HG03439 (cell line): ENCODE measurements around the gene HBG1.
"Not testable (repeated sequence)": the region's sequence is repeated elsewhere in the genome, so short reads cannot be mapped to it uniquely, and the experiment has no call there.

Experiments used
- ATAC-seq: cut with Tn5 transposase; IDR thresholded peaks from one replicate; pipeline ENCODE4 v1.9.1; 2021; ENCODE audit warnings: mild to moderate bottlenecking, moderate library complexity; ENCODE audit not compliant: unreplicated experiment

HBG1 gene

DNA sequence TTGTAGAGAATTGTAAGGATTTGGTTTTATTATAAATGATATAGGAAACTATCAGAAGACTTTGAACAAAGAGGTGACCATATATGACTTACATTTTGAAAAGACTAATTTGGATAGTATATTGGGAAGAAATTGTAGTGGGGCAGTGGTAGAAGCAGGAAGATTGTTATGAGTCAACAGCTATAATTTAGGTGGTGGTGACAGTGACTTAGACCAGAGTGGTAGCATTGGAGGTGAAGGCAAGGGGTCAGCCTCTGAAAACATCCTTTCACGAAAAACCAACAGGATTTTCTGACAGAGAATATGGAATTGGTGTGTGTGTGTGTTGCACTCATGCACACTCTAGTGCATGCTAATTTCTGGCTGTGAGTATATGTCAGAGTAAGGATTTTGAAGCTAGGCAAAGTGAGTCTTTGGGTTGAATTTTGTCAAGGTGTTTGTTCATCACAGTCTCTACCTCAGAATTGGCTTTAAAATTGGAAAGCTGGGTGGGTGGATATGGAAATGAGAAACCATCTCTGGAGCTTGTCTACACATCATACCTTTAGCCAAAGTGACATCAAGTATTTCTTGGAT, 28.2 kb upstream of the HBG1 start:
- ATAC-seq: peak; percentile 45

DNA sequence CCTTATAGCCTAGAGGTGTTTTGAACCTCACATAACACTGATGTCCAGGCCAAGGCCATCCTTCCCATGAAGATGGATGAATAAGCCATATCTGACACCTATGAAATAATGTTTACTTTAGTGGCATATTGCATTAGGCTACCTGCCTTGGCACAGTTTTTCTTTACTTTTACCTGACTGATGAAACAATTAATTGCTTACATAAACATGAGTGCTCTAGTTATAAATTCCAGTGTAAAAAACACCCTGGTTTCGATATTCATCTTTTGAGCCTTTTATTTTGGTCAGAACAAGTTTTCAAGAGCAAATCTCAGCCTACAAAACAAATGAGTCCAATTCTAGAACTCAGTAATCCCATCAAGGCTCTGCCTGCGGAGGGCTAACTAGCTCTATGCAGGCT, 27.0 kb upstream of the HBG1 start:
- no peak for ATAC-seq

DNA sequence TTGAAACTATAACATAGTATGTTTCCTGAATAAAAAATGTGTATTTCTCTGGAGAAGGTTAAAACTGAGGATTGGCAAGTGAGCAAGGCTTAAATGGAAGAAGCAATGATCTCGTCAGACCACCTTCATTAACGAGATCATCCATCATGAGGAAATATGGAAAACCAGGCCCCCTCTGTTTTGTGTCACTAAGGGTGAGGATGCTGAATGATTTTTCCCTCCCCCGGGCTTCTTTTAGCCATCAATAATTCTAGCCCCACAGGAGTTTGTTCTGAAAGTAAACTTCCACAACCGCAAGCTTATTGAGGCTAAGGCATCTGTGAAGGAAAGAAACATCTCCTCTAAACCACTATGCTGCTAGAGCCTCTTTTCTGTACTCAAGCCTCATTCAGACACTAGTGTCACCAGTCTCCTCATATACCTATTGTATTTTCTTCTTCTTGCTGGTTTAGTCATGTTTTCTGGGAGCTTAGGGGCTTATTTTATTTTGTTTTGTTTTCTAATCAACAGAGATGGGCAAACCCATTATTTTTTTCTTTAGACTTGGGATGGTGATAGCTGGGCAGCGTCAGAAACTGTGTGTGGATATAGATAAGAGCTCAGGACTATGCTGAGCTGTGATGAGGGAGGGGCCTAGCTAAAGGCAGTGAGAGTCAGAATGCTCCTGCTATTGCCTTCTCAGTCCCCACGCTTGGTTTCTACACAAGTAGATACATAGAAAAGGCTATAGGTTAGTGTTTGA, 25.9 kb upstream of the HBG1 start:
- ATAC-seq: no peak

DNA sequence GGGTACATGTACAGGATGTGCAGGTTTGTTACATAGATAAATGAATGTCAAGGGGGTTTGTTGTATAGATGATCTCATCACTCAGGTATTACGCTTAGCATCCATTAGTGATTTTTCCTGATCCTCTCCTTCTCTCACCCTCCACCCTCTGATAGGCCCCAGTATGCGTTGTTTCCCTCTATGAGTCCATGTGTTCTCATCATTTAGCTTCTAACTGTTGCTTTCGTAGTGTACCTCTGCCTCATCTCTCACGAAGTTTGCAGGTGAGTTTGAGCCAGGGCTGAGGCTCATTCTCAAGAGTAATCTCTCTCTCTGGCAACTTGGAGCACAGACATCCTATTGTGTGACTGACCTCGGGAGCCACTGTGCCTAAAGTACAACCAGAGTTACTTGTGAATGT, 24.7 kb upstream of the HBG1 start:
- no peak for ATAC-seq

DNA sequence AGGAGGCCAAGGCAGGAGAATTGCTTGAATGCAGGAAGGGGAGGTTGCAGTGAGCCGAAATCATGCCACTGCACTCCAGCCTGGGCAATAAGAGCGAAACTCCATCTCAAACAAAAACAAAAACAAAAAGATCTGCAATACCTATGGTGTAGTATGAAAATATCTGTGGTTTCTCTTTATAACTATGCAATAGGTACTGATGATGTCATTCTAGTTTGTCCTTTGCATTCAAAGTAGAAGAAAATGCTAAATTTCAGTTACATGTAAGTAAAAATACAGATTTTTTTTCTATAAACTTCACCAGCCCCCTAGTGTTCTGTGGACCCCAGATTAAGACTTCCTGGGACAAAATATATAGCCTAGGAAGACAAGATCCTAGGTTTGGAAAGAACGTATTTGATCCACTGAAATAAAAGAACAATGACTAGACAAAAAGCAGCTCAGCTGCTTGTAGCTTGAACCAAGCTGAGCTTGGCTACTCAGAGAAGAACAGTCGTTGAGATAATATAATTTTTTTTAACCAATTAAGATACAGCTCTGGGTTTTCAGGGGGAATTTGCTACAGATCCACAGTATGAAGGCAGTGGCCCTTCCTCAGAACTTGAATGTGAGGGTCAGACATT, 22.8 kb upstream of the HBG1 start:
- no peak for ATAC-seq

DNA sequence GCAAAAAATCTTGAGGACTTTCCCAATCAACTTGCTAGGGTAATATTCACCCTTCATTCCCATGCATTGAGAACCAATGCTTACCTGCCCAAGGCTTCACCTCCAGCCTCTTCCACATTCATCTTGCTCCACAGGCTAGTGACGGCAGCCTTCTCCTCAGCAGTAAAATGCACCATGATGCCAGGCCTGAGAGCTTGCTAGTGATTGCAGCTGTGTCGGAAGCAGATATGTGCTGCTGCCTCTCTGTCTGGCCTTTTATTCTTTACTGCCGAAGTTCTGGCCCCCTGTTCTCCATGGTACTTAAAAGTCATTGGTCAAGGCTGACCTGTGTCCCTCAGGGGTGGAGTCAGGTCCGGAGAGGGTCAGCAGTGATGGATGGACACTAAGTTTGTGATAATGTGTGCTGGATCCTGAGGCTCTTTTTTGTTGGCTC, 20.1 kb upstream of the HBG1 start, which contains the start of gene HBE1:
HBE1 (minus strand) TSS at position 231 of the 433 bp plus-strand sequence; CDS start at position 176, 55 bp downstream.
- no peak for ATAC-seq

DNA sequence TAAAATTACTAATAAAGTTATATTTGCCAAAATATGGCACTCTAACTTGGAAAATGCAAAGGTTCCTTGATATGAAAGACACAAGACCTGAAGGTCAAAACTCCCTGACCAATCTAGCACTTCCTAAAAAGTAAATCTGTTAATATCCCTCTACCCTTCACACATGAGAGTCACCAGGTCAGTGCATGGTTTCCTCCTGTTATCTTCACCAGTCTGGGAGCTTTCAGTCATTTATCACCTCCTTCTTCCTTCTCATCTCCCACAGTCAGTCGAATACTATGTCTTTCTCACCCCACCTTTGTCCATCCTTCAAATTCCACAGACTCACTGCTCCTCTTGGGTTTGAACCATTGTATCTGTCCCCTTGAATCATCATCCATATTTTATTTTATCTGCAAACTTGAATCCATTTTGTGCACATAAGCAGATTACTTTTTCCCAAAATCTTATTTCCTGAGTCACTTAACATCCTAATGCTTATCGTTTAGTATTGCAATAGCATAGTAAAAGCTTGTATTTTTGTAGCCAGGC, 17.4 kb upstream of the HBG1 start:
- ATAC-seq: no peak

DNA sequence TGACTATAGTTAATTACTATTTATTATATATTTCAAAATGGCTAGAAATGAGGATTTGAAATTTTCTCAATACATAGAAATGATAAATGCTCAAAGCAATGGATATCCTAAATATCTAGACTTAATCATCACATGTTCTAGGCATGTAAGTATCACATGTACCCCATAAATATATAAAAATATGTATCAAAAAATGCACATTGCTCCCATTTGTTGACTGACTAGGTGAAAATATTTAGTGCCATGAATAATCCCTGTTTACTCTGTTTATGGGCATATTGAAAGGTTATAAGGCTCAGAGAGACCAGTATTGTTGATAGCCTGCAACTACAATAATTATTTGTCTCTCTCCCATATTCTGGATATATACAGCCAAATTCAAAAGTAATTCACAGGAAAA, 17.0 kb upstream of the HBG1 start:
- no peak for ATAC-seq

DNA sequence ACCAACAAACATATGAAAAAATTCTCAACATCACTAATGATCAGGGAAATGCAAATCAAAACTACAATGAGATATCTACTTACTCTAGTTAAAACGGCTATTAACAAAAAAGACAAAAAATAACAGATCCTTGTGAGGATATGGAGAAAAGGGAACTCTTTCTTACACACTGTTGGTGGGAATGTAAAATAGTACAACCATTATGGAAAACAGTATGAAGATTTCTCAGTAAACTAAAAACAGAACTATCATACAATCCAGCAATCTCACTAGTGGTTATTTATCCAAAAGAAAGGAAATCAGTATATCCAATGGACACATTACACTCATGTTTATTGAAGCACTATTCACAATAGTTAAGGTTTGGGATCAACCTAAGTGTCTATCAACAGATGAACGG, 16.2 kb upstream of the HBG1 start:
- ATAC-seq: no peak

DNA sequence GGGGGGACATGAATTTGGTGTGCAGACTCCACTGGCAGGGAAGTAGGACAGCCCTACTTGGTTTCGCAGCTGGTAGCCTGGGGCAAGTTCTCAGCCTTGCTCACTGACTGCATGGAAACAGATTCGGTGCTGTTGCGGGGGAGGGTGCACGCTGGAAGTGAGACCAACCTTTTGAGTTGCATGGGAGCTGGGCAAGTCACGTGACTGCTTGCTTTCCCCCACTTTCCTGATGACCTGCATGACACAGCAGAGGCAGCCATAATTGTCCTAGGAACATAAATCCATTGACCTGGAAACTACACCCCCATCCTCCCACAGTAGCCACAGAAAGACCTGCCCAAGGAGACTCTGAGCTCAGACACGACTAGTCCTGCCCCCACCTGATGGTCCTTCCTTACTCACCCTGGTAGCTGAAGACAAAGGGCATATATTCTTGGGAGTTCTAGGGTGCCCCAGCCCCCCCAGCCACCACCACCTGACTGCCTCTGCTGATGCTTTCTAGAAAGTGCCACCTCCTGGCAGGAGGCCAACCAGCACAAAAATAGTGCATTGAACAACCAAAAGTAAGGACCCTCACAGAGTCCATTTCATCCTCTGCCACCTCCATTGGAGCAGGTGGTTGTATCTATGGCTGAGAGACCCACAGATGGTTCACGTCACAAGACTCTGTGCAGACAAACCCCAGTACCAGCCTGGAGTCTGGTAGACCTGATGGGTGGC, 9.0 kb upstream of the HBG1 start:
- no peak for ATAC-seq

DNA sequence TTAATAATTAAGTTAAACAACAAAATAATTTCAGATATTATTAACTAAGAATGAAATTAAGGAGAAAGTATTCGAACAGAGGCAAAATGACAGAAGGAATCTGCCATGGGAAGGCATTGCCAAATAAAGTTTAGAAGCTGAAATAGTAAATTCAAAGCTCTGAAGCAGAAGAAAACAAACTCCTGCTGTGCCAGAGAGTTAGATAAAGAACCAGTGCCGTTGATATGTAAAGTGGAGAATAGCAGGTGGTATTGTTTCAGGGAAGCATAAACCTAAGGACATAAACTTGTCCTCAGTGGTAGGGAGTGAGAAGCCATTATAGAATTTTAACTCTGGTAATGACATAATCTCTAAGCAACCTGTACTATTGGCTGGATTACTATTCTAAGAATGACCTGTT, 7.6 kb upstream of the HBG1 start:
- ATAC-seq: no peak

DNA sequence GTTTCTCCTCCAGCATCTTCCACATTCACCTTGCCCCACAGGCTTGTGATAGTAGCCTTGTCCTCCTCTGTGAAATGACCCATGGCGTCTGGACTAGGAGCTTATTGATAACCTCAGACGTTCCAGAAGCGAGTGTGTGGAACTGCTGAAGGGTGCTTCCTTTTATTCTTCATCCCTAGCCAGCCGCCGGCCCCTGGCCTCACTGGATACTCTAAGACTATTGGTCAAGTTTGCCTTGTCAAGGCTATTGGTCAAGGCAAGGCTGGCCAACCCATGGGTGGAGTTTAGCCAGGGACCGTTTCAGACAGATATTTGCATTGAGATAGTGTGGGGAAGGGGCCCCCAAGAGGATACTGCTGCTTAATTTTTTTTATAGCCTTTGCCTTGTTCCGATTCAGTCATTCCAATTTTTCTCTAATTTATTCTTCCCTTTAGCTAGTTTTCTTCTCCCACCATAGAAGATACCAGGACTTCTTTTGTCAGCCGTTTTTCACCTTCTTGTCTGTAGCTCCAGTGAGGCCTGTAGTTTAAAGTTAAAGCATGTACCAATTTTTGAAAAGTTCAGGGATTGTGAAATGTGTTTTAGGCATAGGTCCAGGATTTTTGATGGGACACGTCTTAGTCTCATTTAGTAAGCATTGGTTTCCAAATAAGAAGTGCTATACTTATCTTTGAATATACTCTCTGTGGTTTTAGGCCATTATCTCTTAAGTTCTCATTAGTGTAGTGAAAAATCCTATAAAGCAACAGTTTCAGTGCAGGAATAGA, 5.2 kb upstream of the HBG1 start, which contains the start of gene HBG2:
HBG2 (minus strand) TSS at position 136 of the 768 bp plus-strand sequence; CDS start at position 83, 53 bp downstream.
- not testable (repeated sequence) for ATAC-seq

DNA sequence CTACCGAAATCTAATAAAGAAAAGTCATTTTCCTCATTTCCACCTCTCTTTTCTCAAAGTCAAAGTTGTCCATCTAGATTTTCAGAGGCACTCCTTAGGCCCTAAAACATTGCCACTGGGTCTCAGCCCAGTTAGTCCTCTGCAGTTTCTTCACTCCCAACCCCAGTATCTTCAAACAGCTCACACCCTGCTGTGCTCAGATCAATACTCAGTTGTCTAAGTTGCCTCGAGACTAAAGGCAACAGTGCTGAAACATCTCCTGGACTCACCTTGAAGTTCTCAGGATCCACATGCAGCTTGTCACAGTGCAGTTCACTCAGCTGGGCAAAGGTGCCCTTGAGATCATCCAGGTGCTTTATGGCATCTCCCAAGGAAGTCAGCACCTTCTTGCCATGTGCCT, 4.4 kb upstream of the HBG1 start:
- not testable (repeated sequence) for ATAC-seq

DNA sequence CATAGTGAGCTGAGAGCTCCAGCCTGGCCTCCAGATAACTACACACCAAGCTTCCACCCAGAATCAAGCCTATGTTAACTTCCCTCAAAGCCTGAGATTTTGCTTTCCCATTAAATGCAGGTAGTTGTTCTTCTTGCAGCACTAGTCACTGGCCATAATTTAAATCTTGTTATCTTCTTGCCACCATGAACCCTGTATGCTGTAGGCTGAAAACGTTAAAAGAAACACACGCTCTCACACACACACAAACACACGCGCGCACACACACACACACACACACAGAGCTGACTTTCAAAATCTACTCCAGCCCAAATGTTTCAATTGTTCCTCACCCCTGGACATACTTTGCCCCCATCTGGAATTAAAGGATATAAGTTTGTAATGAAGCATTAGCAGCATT, 3.8 kb upstream of the HBG1 start:
- ATAC-seq: not testable (repeated sequence)

DNA sequence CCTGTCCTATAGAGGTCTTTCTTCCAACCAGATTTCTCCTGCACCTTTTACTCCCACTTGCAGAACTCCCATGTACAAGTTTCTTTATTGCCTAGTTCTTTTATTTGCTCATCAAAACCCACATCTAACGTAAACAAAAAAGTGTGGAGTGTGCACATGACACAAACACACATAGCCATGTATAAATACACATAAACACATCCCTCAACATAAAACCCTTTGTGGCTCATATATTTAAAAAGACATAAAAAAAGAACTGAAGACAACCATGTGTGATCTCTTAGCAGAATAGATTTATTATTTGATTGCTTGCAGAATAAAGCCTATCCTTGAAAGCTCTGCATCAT, 3.2 kb upstream of the HBG1 start:
- ATAC-seq: no peak

DNA sequence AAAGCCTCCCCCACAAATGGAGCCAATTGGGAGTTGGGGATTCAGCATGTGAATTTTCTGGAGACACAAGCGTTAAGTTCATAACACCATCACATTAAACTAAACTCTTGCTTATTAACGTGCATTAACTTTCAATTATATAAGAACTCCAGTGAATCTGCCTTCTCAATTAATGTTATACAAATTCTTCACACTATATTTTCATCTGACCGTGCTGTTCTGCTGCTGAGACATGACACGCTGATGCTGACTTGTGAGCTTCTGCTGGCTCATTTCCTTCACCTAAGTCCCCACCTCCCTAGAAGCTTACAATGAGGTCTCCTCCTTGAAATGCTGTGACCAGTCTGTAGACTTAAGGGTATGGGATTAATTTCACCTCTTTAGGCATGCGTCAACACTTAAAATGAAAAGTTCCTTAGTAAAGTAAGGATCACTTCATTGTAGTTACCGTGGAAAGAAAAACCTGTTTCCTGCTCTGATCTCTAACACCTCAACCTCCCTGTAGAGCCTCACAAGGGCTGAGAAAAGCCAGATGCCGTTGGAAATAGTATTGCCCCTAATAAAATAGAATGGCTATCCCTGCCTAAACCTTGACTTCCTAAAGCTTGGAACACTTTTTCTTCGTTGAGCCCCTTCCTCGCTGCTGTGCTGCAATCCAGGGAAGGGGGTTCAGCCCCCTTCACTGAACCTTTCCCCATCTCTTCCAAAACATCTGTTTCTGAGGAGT, 2.7 kb upstream of the HBG1 start:
- ATAC-seq: no peak

DNA sequence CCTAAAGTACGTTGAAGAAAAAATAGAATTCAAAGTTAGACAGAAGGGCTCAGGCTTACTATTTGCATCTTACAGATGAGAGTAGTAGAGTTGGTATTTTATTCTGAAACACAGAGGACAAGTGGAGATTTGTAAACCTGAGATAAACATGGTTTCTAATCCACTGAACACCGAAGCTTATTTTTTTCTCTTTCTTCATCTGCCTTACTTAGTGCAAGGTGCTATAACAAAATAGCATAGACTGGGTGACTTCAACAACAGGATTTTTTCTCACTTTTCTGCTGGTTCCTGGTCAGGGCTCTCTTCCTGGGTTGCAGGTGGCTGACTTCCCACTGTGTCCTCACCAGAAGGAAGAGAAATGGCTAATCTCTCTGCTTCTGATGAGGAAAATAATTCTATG, 2.1 kb upstream of the HBG1 start:
- no peak for ATAC-seq

DNA sequence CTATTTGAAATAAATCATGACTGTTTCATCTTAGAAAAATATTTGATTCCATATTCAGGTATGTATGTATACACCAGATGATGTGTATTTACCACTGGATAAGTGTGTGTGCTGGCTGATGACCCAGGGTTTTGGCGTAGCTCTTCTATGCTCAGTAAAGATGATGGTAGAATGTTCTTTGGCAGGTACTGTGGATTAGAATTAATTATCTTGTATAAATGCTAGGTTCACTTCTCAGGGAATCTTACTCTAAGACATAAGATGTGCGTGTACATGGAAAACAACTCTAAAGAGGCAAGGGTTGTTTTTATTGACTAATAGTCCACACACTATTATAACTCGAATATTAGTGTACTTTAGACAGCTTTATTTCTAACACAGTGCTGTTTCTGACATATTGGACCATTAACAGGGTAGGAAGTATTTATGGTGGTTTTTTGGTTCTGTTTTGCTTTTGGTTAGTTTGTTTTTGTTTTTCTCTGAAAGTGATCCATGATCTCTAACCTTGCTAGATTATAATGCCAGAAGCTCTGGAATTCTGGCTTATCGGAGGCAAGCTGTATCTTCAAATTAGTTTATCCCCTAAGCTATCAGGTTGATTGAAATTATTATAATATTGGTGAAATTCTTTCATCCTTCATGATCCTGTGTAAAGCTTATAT, 1.0 kb upstream of the HBG1 start:
- ATAC-seq: no peak

DNA sequence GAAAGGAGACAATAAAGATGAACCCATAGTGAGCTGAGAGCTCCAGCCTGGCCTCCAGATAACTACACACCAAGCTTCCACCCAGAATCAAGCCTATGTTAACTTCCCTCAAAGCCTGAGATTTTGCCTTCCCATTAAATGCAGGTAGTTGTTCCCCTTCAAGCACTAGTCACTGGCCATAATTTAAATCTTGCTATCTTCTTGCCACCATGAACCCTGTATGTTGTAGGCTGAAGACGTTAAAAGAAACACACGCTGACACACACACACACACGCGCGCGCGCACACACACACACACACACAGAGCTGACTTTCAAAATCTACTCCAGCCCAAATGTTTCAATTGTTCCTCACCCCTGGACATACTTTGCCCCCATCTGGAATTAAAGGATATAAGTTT, 1.2 kb downstream of the HBG1 start:
- ATAC-seq: not testable (repeated sequence)
